Testis (tissue), 3 donors: ENCODE results near the gene SEC24B. TPM values are rescaled to one million over a fixed set of nuclear protein-coding genes. Genes with fewer than 3 reads are reported as not detected.

Source experiments
- DNase-seq: peaks from one replicate; pipeline ENCODE4 v3.0.0-alpha.2; 2019
- H3K27ac ChIP-seq, 2 donors: fragments of 200-600 bp; sonication (generic); one replicate each; pipeline ENCODE4 v1.5.1; 2019
- H3K27me3 ChIP-seq: fragments of 200-600 bp; sonication (generic); one replicate; pipeline ENCODE4 v1.5.1; 2019
- H3K36me3 ChIP-seq: fragments of 200-600 bp; sonication (generic); one replicate; pipeline ENCODE4 v1.5.1; 2017; ENCODE audit warnings: low read depth; ENCODE audit errors: missing control alignments
- H3K4me1 ChIP-seq: fragments of 200-600 bp; sonication (generic); one replicate; pipeline ENCODE4 v1.5.1; 2019
- H3K4me3 ChIP-seq, 2 donors: fragments of 200-600 bp; sonication (generic); one replicate each; pipeline ENCODE4 v1.5.1; 2017 to 2019
- H3K9me3 ChIP-seq: fragments of 200-600 bp; sonication (generic); one replicate; pipeline ENCODE4 v1.5.1; 2017
- POLR2A ChIP-seq: fragments of 450-650 bp; IDR thresholded peaks from one replicate; pipeline ENCODE4 v1.6.1; 2017; ENCODE audit warnings: antibody characterized with exemption, mild to moderate bottlenecking, moderate library complexity
- WGBS, 2 donors: methylation state at CpG; one replicate each; pipeline ENCODE4 v1.1.5; 2018; 5-methylcytosine and 5-hydroxymethylcytosine counted together
- intact Hi-C: fragments of 100-400 bp; cut with DNase I; formaldehyde crosslinking; loops from one replicate; pipeline ENCODE4 v1.15.1; 2023; ENCODE audit warnings: low total_unique reads
- polyA plus RNA-seq: library from polyadenylated mRNA; stranded (reverse); fragments of 350-450 nt; fragmentation: Illumina TruSeq; extraction: RNeasy Lipid Tissue Mini Kit (QIAGEN cat#74804); gene quantifications from one replicate; pipeline ENCODE4 v1.2.3, GENCODE V29; 2014; ENCODE audit warnings: low read depth, low replicate concordance; ENCODE audit not compliant: insufficient read depth
- total RNA-seq, 2 donors: library from RNA; depleted of rRNA; stranded (reverse); fragments of >200 nt; gene quantifications; one replicate each; pipeline ENCODE4 v1.2.3, GENCODE V29; 2016
- TF ChIP-seq, protein P1 (sequence below), 3 experiments: fragments of 450-650 bp in 2 of 3; fragments of 200-600 bp in 1 of 3; sonication (generic) in 1 of 3; IDR thresholded peaks; one replicate each; pipeline ENCODE4 v1.5.1; 2016 to 2019; ENCODE audit warnings: antibody characterized with exemption in 3 of 3, mild to moderate bottlenecking in 2 of 3, moderate library complexity in 1 of 3

SEC24B gene
- total and polyA plus RNA-seq, 3 donors from 2014 or later: 22.7 to 38.6 (median 36.0) TPM

GRCh38 chr4:109462297-109462696 lies 28.7 kb downstream of the SEC24B start:
- no peaks in the 10 kb centered on the region for H3K4me1 ChIP-seq
- no peak overlapping the region for H3K27ac ChIP-seq
- no peaks in the 10 kb centered on the region for H3K27me3 ChIP-seq
- H3K4me3 ChIP-seq: no peak overlapping the region
- H3K36me3 ChIP-seq: no peaks in the 10 kb centered on the region
- TF ChIP-seq POLR2A: no peak
- TF ChIP-seq, protein P1, sequence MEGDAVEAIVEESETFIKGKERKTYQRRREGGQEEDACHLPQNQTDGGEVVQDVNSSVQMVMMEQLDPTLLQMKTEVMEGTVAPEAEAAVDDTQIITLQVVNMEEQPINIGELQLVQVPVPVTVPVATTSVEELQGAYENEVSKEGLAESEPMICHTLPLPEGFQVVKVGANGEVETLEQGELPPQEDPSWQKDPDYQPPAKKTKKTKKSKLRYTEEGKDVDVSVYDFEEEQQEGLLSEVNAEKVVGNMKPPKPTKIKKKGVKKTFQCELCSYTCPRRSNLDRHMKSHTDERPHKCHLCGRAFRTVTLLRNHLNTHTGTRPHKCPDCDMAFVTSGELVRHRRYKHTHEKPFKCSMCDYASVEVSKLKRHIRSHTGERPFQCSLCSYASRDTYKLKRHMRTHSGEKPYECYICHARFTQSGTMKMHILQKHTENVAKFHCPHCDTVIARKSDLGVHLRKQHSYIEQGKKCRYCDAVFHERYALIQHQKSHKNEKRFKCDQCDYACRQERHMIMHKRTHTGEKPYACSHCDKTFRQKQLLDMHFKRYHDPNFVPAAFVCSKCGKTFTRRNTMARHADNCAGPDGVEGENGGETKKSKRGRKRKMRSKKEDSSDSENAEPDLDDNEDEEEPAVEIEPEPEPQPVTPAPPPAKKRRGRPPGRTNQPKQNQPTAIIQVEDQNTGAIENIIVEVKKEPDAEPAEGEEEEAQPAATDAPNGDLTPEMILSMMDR (IDR thresholded peaks at IDR 0.05): no peak
- 53 to 63% methylated on average over 3 of the region's 3 CpGs for WGBS, 2 donors
- intact Hi-C loops: no loop called here
- DNase-seq: no peak
- H3K9me3 ChIP-seq: no peaks in the 10 kb centered on the region

DNA sequence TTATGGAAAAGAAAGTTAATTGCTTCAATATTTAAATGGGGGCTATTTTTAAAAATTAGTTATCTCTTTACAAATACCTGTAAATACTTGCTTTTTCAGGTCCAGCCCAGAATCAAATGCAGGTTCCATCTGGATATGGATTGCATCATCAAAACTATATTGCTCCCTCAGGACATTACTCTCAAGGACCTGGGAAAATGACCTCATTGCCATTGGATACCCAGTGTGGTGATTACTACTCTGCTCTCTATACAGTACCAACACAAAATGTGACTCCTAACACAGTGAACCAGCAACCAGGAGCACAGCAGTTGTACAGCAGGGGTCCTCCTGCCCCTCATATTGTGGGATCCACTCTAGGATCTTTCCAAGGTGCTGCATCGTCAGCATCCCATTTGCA lies 29.2 kb downstream of the SEC24B start:
- H3K27me3 ChIP-seq: no peaks in the 10 kb centered on the region
- intact Hi-C loops: no loop called here
- H3K36me3 ChIP-seq: no peaks in the 10 kb centered on the region
- H3K4me1 ChIP-seq: no peaks in the 10 kb centered on the region
- no peaks in the 10 kb centered on the region for H3K9me3 ChIP-seq
- DNase-seq: no peak
- H3K4me3 ChIP-seq: no peak overlapping the region
- no peak overlapping the region for H3K27ac ChIP-seq
- TF ChIP-seq POLR2A: no peak
- TF ChIP-seq, protein P1 (IDR thresholded peaks at IDR 0.05): no peak
- WGBS, 2 donors: 85 to 95% methylated on average over 1 of the region's 1 CpG

DNA sequence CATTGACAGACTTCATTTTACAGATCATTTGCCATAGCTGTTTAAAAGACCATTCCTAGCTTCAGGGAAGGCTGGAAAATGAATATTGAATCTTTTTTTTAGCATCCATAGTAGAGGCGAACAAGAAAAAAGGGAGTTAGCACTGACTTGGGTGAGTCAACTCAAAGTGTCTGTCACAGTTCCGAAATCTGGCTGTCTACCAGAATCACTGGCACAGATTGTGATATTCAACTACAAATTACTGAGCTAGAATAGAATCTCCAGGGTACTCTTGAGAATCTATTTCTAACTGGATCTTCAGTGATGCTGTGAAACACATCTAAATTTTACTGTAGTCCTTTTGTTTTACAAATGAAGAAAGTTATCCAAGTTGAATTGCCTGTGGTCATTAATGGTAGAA lies 31.5 kb downstream of the SEC24B start:
- Histone ChIP-seq H3K4me3 (no peak overlapping the region), H3K36me3 (no peaks in the 10 kb centered on the region), H3K27me3 (no peaks in the 10 kb centered on the region), H3K4me1 (no peaks in the 10 kb centered on the region), H3K9me3 (no peaks in the 10 kb centered on the region), H3K27ac (no peak overlapping the region)
- no peak for TF ChIP-seq POLR2A
- TF ChIP-seq, protein P1 (IDR thresholded peaks at IDR 0.05): no peak
- 43 to 54% methylated on average over 2 of the region's 2 CpGs for WGBS, 2 donors
- no peak for DNase-seq
- intact Hi-C loops: no loop called here

GRCh38 chr4:109469915-109470314 lies 36.3 kb downstream of the SEC24B start:
- H3K27me3 ChIP-seq: no peaks in the 10 kb centered on the region
- H3K36me3 ChIP-seq: no peaks in the 10 kb centered on the region
- H3K9me3 ChIP-seq: no peaks in the 10 kb centered on the region
- DNase-seq: no peak
- H3K27ac ChIP-seq: no peak overlapping the region
- TF ChIP-seq POLR2A: no peak
- TF ChIP-seq, protein P1 (IDR thresholded peaks at IDR 0.05): no peak
- H3K4me1 ChIP-seq: no peaks in the 10 kb centered on the region
- H3K4me3 ChIP-seq: no peak overlapping the region
- intact Hi-C loops: no loop called here

DNA sequence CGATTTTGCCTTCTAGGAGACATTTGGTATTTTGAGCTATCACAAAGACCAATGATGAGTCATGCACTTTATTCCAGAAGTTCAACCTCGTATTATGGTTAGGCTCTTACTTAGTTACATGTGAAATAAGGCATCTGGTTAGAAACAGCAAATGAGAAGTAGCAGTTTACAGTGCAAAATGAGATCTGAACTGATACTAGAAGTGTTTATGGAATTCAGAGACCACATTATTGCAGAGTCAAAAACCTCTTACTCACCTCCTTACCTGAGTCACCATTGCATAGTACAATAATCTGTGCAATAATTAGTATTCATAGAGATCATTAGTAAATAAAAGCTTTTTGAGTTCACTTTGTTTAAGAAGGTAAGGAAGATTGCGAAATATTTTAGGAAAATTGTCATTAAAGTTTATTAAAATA lies 38.7 kb downstream of the SEC24B start:
- DNase-seq: no peak
- whole genome bisulfite sequencing, 2 donors: 68 to 78% methylated on average over 3 of the region's 3 CpGs
- Histone ChIP-seq H3K27ac (no peak overlapping the region), H3K4me3 (no peak overlapping the region), H3K36me3 (no peaks in the 10 kb centered on the region), H3K4me1 (no peaks in the 10 kb centered on the region), H3K9me3 (no peaks in the 10 kb centered on the region), H3K27me3 (no peaks in the 10 kb centered on the region)
- intact Hi-C loops: no loop called here
- TF ChIP-seq, protein P1 (IDR thresholded peaks at IDR 0.05): no peak
- TF ChIP-seq POLR2A: no peak
